Psoas muscle (tissue), 8 donors: ENCODE data around the gene C6orf62. TPM values are rescaled to one million over a fixed set of nuclear protein-coding genes. Genes with fewer than 3 reads are reported as not detected.
"Not testable (repeated sequence)": the region's sequence is repeated elsewhere in the genome, so short reads cannot be mapped to it uniquely, and the experiment has no call there.

Source experiments
- ATAC-seq, 4 donors: fragments of 200-7000 bp; cut with Tn5 transposase; one replicate each; pipeline ENCODE4 v1.9.1; 2020; ENCODE audit warnings: moderate library complexity in 3 of 4, mild to moderate bottlenecking in 2 of 4
- DNase-seq, 2 donors: peaks; one replicate each; pipeline ENCODE4 v3.0.0-alpha.2; 2020
- H3K27ac ChIP-seq: fragments of 200-600 bp; one replicate; pipeline ENCODE4 v1.8.0; 2022
- H3K27me3 ChIP-seq, 3 donors: fragments of 200-600 bp in 1 of 3; one replicate each; pipeline versions ENCODE4 v1.6.1 to v1.8.0; 2013 to 2022; ENCODE audit warnings: low read length in 2 of 3, mild to moderate bottlenecking in 2 of 3, moderate library complexity in 1 of 3; ENCODE audit not compliant: insufficient read depth in 3 of 3
- H3K36me3 ChIP-seq, 2 donors: fragments of 200-600 bp in 1 of 2; one replicate each; pipeline versions ENCODE4 v1.6.1 to v1.8.0; 2013 to 2022; ENCODE audit warnings: low read depth in 1 of 2, mild to moderate bottlenecking in 1 of 2, moderate library complexity in 1 of 2; ENCODE audit not compliant: insufficient read depth in 1 of 2
- H3K4me1 ChIP-seq: fragments of 200-600 bp; one replicate; pipeline ENCODE4 v1.8.0; 2022
- H3K4me3 ChIP-seq: fragments of 200-600 bp; one replicate; pipeline ENCODE4 v1.8.0; 2022; ENCODE audit warnings: mild to moderate bottlenecking
- H3K9me3 ChIP-seq: fragments of 200-600 bp; one replicate; pipeline ENCODE4 v1.8.0; 2022
- CTCF ChIP-seq: fragments of 200-600 bp; IDR thresholded peaks from one replicate; pipeline ENCODE4 v1.8.0; 2022; ENCODE audit warnings: antibody characterized with exemption
- WGBS, 3 donors: extraction: QIAGEN DNeasy Blood & Tissue Kit; methylation state at CpG; one replicate each; pipeline versions ENCODE4 v1.1.6 to v1.1.7; 2013; 5-methylcytosine and 5-hydroxymethylcytosine counted together
- intact Hi-C, 2 donors: fragments of 100-400 bp; cut with DNase I; formaldehyde crosslinking; loops; one replicate each; pipeline versions ENCODE4 v1.11.0 to v1.14.2; 2022
- polyA plus RNA-seq, 3 donors: library from polyadenylated mRNA; stranded (reverse); fragments of 200-250 nt; gene quantifications; one replicate each; pipeline ENCODE4 v1.2.3, GENCODE V29; 2013
- total RNA-seq, 4 donors: library from RNA; stranded (reverse); fragmentation: NEBNext Ultra II Directional in 2 of 4; extraction: Animal tissue kit (Norgen Biotek cat#: 25700) in 2 of 4; gene quantifications; one replicate each; pipeline versions ENCODE4 v1.2.1 to v1.2.4, GENCODE V29; 2021 to 2023
- donor health status: healthy with polysubstance abuse.
- donor health status: DM: no; HTN: no; CAD: no; lungs with moderate emphysema.
- donor health status: Bipolar disorder and iron deficiency.
- donor health status: healthy.
- donor health status: DM: yes; HTN: yes; CAD: no.
- donor health status: DM: no; HTN: no; CAD: no.
- donor health status: DM: no; HTN: no; CAD: no.
- donor health status: DM: yes; HTN: yes; CAD: no.

Gene C6orf62
- total and polyA plus RNA-seq, 7 donors = 23.9 to 57.2 (median 45.7) TPM

GRCh38 chr6:24683297-24684296, 35.4 kb downstream of the C6orf62 start:
- Histone ChIP-seq H3K27ac (no peak overlapping the region), H3K27me3 (no peaks in the 10 kb centered on the region), H3K9me3 (no peaks in the 10 kb centered on the region), H3K4me1 (no peaks in the 10 kb centered on the region), H3K36me3 (peaks cover 0 to 10% of the 10 kb centered on the region in 2 donors), H3K4me3 (no peak overlapping the region)
- intact Hi-C loops = no loop called here
- no peak for TF ChIP-seq CTCF
- 71 to 72% (median 71%) methylated on average over 12 of the region's 12 CpGs for WGBS, 3 donors
- no peak for ATAC-seq
- DNase-seq = no peak

GRCh38 chr6:24680582-24680981, 38.4 kb downstream of the C6orf62 start:
- no peaks in the 10 kb centered on the region for H3K27me3 ChIP-seq
- DNase-seq (no peak), ATAC-seq (no peak)
- H3K27ac ChIP-seq = no peak overlapping the region
- no peaks in the 10 kb centered on the region for H3K9me3 ChIP-seq
- H3K36me3 ChIP-seq = peaks cover 0 to 4% of the 10 kb centered on the region in 2 donors
- WGBS, 3 donors = 91 to 95% (median 93%) methylated on average over 7 of the region's 7 CpGs
- H3K4me1 ChIP-seq = no peaks in the 10 kb centered on the region
- TF ChIP-seq CTCF = no peak
- intact Hi-C loops = no loop called here
- no peak overlapping the region for H3K4me3 ChIP-seq

GRCh38 chr6:24678792-24679352, 40.1 kb downstream of the C6orf62 start:
- H3K36me3 ChIP-seq, H3K9me3 ChIP-seq, H3K27me3 ChIP-seq, H3K4me1 ChIP-seq, H3K27ac ChIP-seq, intact Hi-C loops, DNase-seq, ATAC-seq, H3K4me3 ChIP-seq: not testable (repeated sequence)
- WGBS, 3 donors = 92 to 94% (median 93%) methylated on average over 10 to 11 of the region's 11 CpGs

GRCh38 chr6:24673625-24674024, 45.3 kb downstream of the C6orf62 start:
- peaks cover under 1% of the 10 kb centered on the region for H3K4me1 ChIP-seq
- ATAC-seq (no peak), DNase-seq (no peak)
- H3K4me3 ChIP-seq = no peak overlapping the region
- no peaks in the 10 kb centered on the region for H3K9me3 ChIP-seq
- TF ChIP-seq CTCF = no peak
- no peak overlapping the region for H3K27ac ChIP-seq
- 52 to 61% (median 57%) methylated on average over 2 of the region's 2 CpGs for WGBS, 3 donors
- H3K36me3 ChIP-seq = no peaks in the 10 kb centered on the region
- H3K27me3 ChIP-seq = no peaks in the 10 kb centered on the region
- intact Hi-C loops = no loop called here

- Histone ChIP-seq H3K4me1 (peaks cover 10% of the 10 kb centered on the region), H3K27ac (no peak overlapping the region), H3K4me3 (no peak overlapping the region), H3K27me3 (no peaks in the 10 kb centered on the region), H3K36me3 (no peaks in the 10 kb centered on the region), H3K9me3 (no peaks in the 10 kb centered on the region)
- no peak for TF ChIP-seq CTCF
- DNase-seq (no peak), ATAC-seq (no peak)
- intact Hi-C loops = no loop called here
- 59 to 83% (median 63%) methylated on average over 6 of the region's 6 CpGs for WGBS, 3 donors
These were observed 46.3 kb downstream of the C6orf62 start for GRCh38 chr6:24672620-24673182.

- H3K9me3 ChIP-seq, H3K27ac ChIP-seq, H3K36me3 ChIP-seq, ATAC-seq, H3K4me3 ChIP-seq, intact Hi-C loops, DNase-seq, H3K27me3 ChIP-seq: not testable (repeated sequence)
- WGBS, 3 donors = 92 to 94% (median 93%) methylated on average over 4 of the region's 4 CpGs
- peaks cover 13% of the 10 kb centered on the region for H3K4me1 ChIP-seq
These were observed 47.9 kb downstream of the C6orf62 start for GRCh38 chr6:24671077-24671476.

- peaks cover 18% of the 10 kb centered on the region for H3K4me1 ChIP-seq
- H3K9me3 ChIP-seq, ATAC-seq, intact Hi-C loops, H3K36me3 ChIP-seq, DNase-seq, H3K4me3 ChIP-seq, H3K27ac ChIP-seq, H3K27me3 ChIP-seq: not testable (repeated sequence)
These were observed 48.5 kb downstream of the C6orf62 start for GRCh38 chr6:24670492-24670891.
